ENCODE results near the gene CCDC91.

DNA sequence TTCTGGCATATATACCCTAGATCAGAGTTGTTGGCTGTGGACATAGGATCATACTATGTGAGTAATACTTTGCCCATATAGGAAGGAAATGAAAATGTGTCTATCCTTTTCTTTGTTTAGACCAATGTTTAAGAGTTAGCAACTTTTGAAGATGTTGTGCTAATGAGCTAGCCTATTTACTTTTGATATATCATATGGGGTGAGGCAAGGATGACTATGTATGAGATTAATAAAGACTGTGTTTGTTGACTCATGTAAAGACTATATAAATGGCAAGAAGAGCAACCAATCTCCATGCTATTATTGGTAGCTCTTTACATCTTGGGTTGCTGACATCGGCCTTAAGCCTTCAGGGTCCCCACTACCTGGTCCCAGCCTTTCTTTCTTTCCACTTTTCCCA, 289.4 kb downstream of the CCDC91 start:
- TF ChIP-seq, protein P1, sequence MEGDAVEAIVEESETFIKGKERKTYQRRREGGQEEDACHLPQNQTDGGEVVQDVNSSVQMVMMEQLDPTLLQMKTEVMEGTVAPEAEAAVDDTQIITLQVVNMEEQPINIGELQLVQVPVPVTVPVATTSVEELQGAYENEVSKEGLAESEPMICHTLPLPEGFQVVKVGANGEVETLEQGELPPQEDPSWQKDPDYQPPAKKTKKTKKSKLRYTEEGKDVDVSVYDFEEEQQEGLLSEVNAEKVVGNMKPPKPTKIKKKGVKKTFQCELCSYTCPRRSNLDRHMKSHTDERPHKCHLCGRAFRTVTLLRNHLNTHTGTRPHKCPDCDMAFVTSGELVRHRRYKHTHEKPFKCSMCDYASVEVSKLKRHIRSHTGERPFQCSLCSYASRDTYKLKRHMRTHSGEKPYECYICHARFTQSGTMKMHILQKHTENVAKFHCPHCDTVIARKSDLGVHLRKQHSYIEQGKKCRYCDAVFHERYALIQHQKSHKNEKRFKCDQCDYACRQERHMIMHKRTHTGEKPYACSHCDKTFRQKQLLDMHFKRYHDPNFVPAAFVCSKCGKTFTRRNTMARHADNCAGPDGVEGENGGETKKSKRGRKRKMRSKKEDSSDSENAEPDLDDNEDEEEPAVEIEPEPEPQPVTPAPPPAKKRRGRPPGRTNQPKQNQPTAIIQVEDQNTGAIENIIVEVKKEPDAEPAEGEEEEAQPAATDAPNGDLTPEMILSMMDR (conservative IDR thresholded peaks at IDR 0.05; ENCODE audit: low read depth, low read length) = no peak
- no peak for TF ChIP-seq EZH2 (IDR thresholded peaks at IDR 0.05; ENCODE audit: borderline replicate concordance, low read depth, low read length, poor library complexity, severe bottlenecking)

Measured in A673 (cell line).